Measurements from ENCODE around the gene MAP1A.
A peak's percentile ranks its signal among the peaks of the same experiment; 100 is the strongest.

MAP1A gene

DNA sequence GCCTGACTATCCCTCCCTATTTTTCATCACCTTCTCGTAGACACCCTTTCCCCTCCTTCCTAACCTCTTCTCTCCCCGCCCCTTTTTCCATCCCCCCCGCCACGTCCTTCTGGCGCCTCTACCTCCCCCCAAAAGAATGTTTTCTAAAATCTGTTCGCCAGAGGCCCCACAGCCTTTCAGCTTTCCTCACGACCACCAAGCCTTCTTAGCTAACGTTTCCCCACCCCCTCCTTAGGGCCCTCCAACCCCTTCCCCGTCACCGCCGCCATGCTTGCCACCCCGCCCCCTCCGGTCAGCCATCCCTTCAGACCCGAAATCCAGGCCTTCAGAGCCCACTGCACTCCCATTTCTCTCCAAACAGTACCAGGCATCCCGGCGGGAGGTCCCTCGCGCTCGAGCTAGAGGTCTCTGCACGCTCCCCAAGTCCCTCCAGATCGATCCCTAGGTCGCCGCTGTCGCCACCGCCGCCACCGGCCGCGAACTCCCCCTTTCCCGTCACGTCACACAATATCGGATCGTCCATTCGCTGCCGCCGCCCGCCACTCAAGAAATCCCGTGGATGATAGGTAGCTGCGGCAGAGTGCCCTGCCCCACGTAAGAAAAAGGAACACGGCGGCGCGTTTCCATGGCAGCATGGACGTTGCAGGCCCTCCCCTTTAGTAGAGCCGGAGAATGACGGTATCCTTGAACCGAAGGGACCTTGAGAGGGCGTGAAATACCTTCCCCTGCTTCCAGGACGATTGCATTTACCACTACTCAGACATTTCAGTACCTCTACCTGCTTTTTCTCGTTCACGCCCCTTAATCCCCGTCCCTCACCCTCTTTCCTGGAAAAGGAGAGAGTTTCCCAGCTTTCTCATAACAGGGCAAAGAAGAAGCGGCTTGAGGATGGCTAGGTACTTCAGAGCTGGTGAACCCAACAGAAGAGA is 24.5 kb upstream of the MAP1A start, which contains the start of gene TP53BP1:
Gene TP53BP1 (minus strand): TSS at position 484 of the 929 bp plus-strand sequence. CDS start 113 bp downstream, at position 371.
- H3K9me3 Mint-ChIP-seq, result no peaks in the 10 kb centered on the region
- H3K36me3 Mint-ChIP-seq (ENCODE audit: low read depth), result peaks cover 34% of the 10 kb centered on the region
- H3K4me1 Mint-ChIP-seq, result peaks cover 34% of the 10 kb centered on the region
- H3K4me3 Mint-ChIP-seq, result peak within 1 kb of the TSS; percentile 90 to 93 (median 92)
- no peaks in the 10 kb centered on the region for H3K27me3 Mint-ChIP-seq (ENCODE audit: low read depth)
- TF ChIP-seq, protein P1, sequence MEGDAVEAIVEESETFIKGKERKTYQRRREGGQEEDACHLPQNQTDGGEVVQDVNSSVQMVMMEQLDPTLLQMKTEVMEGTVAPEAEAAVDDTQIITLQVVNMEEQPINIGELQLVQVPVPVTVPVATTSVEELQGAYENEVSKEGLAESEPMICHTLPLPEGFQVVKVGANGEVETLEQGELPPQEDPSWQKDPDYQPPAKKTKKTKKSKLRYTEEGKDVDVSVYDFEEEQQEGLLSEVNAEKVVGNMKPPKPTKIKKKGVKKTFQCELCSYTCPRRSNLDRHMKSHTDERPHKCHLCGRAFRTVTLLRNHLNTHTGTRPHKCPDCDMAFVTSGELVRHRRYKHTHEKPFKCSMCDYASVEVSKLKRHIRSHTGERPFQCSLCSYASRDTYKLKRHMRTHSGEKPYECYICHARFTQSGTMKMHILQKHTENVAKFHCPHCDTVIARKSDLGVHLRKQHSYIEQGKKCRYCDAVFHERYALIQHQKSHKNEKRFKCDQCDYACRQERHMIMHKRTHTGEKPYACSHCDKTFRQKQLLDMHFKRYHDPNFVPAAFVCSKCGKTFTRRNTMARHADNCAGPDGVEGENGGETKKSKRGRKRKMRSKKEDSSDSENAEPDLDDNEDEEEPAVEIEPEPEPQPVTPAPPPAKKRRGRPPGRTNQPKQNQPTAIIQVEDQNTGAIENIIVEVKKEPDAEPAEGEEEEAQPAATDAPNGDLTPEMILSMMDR (IDR thresholded peaks at IDR 0.05; ENCODE audit: unreplicated experiment in 3 of 3), result no peak
- peak within 1 kb of the TSS; percentile 72 to 93 (median 84) for H3K27ac Mint-ChIP-seq

DNA sequence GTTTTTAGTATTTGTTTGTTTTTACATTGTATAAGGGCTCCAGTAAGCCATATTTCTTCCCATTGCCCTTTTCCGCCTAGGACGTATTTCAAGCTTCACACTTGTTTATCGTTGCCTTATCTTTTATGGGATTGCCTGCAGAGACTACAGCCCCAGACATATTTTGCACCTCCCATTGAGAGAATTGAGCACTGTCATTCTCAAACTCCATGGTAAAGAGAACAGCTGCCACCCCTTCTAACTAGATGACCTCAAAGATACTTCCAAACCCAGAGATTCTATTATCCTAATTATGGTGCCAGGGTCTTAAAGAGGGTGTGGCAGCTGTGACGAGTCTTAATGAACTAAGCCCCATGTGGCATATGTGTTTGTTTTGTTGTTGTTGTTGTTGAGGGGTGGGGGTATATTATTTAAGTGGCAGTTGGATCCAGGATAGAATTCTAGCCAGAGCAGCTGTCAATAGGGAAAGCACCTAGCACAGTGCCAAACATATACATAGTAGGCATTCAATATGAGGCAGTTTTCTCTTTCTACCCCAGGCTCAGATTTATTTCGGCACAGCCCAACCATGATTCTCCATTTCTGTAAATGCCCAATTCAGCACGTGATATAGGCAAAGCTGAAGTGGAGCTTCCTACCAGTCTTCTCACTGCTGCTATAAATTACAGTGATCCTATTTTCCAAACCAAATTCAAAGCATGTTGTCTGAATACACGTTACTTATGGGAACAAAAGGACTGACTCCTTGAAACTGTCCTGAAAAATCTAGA is 23.5 kb upstream of the MAP1A start:
- TF ChIP-seq, protein P1 (IDR thresholded peaks at IDR 0.05; ENCODE audit: unreplicated experiment in 3 of 3), result no peak
- peaks cover 34% of the 10 kb centered on the region for H3K4me1 Mint-ChIP-seq
- peak overlapping the region; percentile 90 to 93 (median 92) for H3K4me3 Mint-ChIP-seq
- no peaks in the 10 kb centered on the region for H3K27me3 Mint-ChIP-seq (ENCODE audit: low read depth)
- peaks cover 24% of the 10 kb centered on the region for H3K36me3 Mint-ChIP-seq (ENCODE audit: low read depth)
- H3K27ac Mint-ChIP-seq, result peak overlapping the region; percentile 72 to 93 (median 84)
- H3K9me3 Mint-ChIP-seq, result no peaks in the 10 kb centered on the region

DNA sequence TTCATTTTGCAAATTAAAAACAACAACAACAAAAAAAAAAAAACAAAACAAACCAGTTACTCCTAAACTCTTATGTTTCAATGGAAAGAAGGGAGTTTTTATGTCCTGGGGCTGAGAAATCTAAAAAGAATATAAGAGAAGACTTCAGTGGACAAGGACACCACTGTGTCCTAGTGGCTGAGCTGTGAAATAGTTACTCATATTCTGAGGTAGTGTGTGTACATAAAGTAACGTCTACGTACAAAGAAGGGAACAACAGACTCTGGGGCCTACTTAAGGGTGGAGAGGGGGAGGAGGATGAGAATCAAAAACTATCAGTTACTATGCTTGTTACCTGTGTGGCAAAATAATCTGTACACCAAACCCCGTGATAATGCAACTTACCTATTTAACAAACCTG is 18.4 kb upstream of the MAP1A start:
- Mint-ChIP-seq H3K27me3 (ENCODE audit: low read depth) (peaks cover 5% of the 10 kb centered on the region), H3K9me3 (no peaks in the 10 kb centered on the region), H3K36me3 (ENCODE audit: low read depth) (no peaks in the 10 kb centered on the region), H3K4me1 (peaks cover 5% of the 10 kb centered on the region), H3K27ac (no peak overlapping the region), H3K4me3 (no peak overlapping the region)
- TF ChIP-seq, protein P1 (IDR thresholded peaks at IDR 0.05; ENCODE audit: unreplicated experiment in 3 of 3), result no peak

DNA sequence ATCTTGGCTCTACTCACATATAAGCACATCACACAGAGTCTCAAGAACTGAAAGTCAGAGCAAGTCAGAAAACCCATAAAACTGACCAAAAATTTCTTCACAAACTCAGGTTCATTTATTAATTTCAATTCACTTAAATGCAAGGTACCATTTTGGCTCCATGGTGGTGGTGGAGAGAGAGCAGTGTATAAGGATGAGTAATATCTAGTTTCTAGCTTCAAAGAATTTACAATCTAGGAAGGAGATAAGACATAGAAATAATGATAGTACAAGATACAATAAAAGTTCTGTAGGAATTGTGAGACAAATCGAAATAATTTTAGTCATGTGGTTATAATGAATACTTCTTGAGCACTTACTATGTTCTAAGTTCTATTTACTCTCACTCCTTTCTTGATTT is 17.8 kb upstream of the MAP1A start:
- H3K27ac Mint-ChIP-seq, result no peak overlapping the region
- TF ChIP-seq, protein P1 (IDR thresholded peaks at IDR 0.05; ENCODE audit: unreplicated experiment in 3 of 3), result no peak
- H3K27me3 Mint-ChIP-seq (ENCODE audit: low read depth), result peaks cover 5% of the 10 kb centered on the region
- no peak overlapping the region for H3K4me3 Mint-ChIP-seq
- H3K9me3 Mint-ChIP-seq, result no peaks in the 10 kb centered on the region
- H3K36me3 Mint-ChIP-seq (ENCODE audit: low read depth), result no peaks in the 10 kb centered on the region
- H3K4me1 Mint-ChIP-seq, result peaks cover 5% of the 10 kb centered on the region

DNA sequence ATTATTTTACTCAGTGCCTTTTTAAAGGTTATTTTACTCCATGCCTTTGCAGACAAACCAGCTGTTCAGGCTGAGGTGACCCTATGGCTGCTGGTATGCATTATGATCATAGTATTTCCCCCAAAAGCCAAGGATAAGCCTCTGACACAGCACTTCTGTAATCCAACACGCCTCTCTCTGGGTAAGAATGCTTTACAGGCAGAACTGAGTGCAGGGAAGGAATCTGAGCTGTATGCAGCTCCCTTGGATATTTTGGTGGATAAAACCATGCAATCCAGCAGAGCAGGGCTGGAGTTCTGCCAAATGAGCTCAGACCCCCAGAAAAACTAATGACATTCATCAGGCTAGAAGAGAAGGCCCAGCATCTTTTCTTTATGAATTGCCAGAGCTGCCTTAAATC is 11.7 kb upstream of the MAP1A start:
- Mint-ChIP-seq H3K4me3 (peak overlapping the region in 2 of 3 experiments; percentile 33 to 44), H3K9me3 (no peaks in the 10 kb centered on the region), H3K27me3 (ENCODE audit: low read depth) (peaks cover 5% of the 10 kb centered on the region), H3K27ac (peak overlapping the region; percentile 88 to 93 (median 89)), H3K36me3 (ENCODE audit: low read depth) (no peaks in the 10 kb centered on the region), H3K4me1 (peaks cover 46% of the 10 kb centered on the region)
- TF ChIP-seq, protein P1 (IDR thresholded peaks at IDR 0.05; ENCODE audit: unreplicated experiment in 3 of 3), result no peak

Data from nephron (organoid).